ENCODE results near the gene SLC9C2. TPM values are rescaled to one million over a fixed set of nuclear protein-coding genes. Genes with fewer than 3 reads are reported as not detected.
A peak's percentile ranks its signal among the peaks of the same experiment; 100 is the strongest.

The SLC9C2 gene
- total and polyA plus RNA-seq, 2 donors from 2014 or later, result 0.52 to 0.72 TPM

- intact Hi-C loops (cut with DNase I), result no loop called here
- Histone ChIP-seq H3K27me3 (ENCODE audit: control insufficient read depth, insufficient read depth, low read length) (no peaks in the 10 kb centered on the region), H3K9me3 (ENCODE audit: control insufficient read depth in 2 of 3, insufficient read depth in 1 of 3, low read length in 3 of 3) (no peaks in the 10 kb centered on the region), H3K4me3 (ENCODE audit: low read length in 3 of 3) (no peak overlapping the region), H3K9ac (ENCODE audit: low read length in 3 of 3) (no peak overlapping the region), H3K36me3 (ENCODE audit: control insufficient read depth in 2 of 3, insufficient read depth in 3 of 3, low read length in 3 of 3) (no peaks in the 10 kb centered on the region), H3K4me1 (ENCODE audit: control insufficient read depth in 2 of 3, insufficient read depth in 2 of 3, low read depth in 1 of 3, low read length in 3 of 3) (peaks cover 4 to 17% (median 14%) of the 10 kb centered on the region in 3 donors), H3K27ac (ENCODE audit: low read depth in 2 of 2, low read length in 2 of 2) (peak overlapping the region; percentile 73 to 79)
- FAIRE-seq (peak; percentile 44), DNase-seq (peak in 4 of 5 donors; percentile 58 to 96 (median 82))
- no peak for TF ChIP-seq CTCF (IDR thresholded peaks at IDR 0.05; ENCODE audit: borderline replicate concordance, extremely low read depth, insufficient read depth)
Observed at GRCh38 chr1:173507205-173507846, 95.5 kb downstream of the SLC9C2 start.

GRCh38 chr1:173506437-173506836 is 96.4 kb downstream of the SLC9C2 start:
- Histone ChIP-seq H3K4me3 (ENCODE audit: low read length in 3 of 3) (no peak overlapping the region), H3K27me3 (ENCODE audit: control insufficient read depth, insufficient read depth, low read length) (no peaks in the 10 kb centered on the region), H3K9me3 (ENCODE audit: control insufficient read depth in 2 of 3, insufficient read depth in 1 of 3, low read length in 3 of 3) (no peaks in the 10 kb centered on the region), H3K4me1 (ENCODE audit: control insufficient read depth in 2 of 3, insufficient read depth in 2 of 3, low read depth in 1 of 3, low read length in 3 of 3) (peaks cover 4 to 17% (median 14%) of the 10 kb centered on the region in 3 donors), H3K9ac (ENCODE audit: low read length in 3 of 3) (peak overlapping the region in 1 of 3 donors; percentile 23), H3K27ac (ENCODE audit: low read depth in 2 of 2, low read length in 2 of 2) (peak overlapping the region; percentile 73 to 79), H3K36me3 (ENCODE audit: control insufficient read depth in 2 of 3, insufficient read depth in 3 of 3, low read length in 3 of 3) (no peaks in the 10 kb centered on the region)
- no peak for TF ChIP-seq CTCF (IDR thresholded peaks at IDR 0.05; ENCODE audit: borderline replicate concordance, extremely low read depth, insufficient read depth)
- FAIRE-seq (no peak), DNase-seq (peak in 2 of 5 donors; percentile 9 to 33)
- intact Hi-C loops (cut with DNase I), result no loop called here

- FAIRE-seq, result no peak
- Histone ChIP-seq H3K27me3 (ENCODE audit: control insufficient read depth, insufficient read depth, low read length) (no peaks in the 10 kb centered on the region), H3K4me3 (ENCODE audit: low read length in 3 of 3) (no peak overlapping the region), H3K36me3 (ENCODE audit: control insufficient read depth in 2 of 3, insufficient read depth in 3 of 3, low read length in 3 of 3) (no peaks in the 10 kb centered on the region), H3K4me1 (ENCODE audit: control insufficient read depth in 2 of 3, insufficient read depth in 2 of 3, low read depth in 1 of 3, low read length in 3 of 3) (peaks cover 4 to 17% (median 14%) of the 10 kb centered on the region in 3 donors), H3K9ac (ENCODE audit: low read length in 3 of 3) (no peak overlapping the region), H3K27ac (ENCODE audit: low read depth in 2 of 2, low read length in 2 of 2) (no peak overlapping the region), H3K9me3 (ENCODE audit: control insufficient read depth in 2 of 3, insufficient read depth in 1 of 3, low read length in 3 of 3) (no peaks in the 10 kb centered on the region)
- TF ChIP-seq CTCF (IDR thresholded peaks at IDR 0.05; ENCODE audit: borderline replicate concordance, extremely low read depth, insufficient read depth), result no peak
- DNase-seq, result no peak
- intact Hi-C loops (cut with DNase I), result no loop called here
Observed at GRCh38 chr1:173505391-173505790, 97.5 kb downstream of the SLC9C2 start.

All from kidney (tissue), 14 donors.